NCI-H2196 (cell line): ENCODE measurements around the gene MCTP1.
"Not testable (repeated sequence)": the region's sequence is repeated elsewhere in the genome, so short reads cannot be mapped to it uniquely, and the experiment has no call there.

Experiments used
- DNase-seq: peaks from one replicate; lab custom pipeline; 2025; ENCODE audit not compliant: unreplicated experiment; lab: John Stamatoyannopoulos, UW

MCTP1 gene

DNA sequence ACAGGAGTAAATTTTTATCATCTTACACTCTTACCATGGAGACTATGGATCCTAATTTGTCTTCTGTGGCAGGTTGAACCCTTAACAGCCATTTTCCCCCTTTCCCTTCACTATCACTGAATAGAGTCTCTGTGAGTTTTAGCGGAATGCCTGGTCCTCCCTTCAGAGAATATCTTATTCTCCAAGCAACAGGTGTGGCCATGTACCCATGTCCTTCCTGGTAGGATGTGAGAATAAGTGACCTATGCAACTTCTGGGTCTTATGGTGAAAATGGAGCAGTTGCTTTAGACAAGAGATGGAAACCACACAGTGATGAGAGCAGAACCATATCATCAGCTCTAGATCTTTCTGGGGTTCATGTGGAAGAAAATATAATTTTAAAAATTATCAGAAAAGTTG is 312.6 kb downstream of the MCTP1 start:
- DNase-seq: no peak

DNA sequence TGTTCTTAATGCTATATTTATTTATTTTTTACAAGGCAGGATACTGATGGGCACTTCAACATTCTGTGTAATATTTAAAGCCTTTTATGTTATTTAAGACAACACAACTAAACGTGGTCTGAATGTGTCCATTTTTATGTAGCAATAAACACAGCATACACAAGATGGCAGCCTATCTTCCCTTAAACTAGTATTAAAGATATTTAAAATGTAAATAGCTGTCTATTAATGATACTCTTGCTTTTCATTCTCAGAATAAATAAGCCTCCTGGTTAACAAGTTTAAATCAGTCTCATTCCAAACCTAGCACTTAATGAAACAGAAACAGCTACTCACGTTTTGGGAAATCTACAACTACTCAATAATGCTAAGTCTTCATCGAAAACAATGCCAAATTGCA is 315.7 kb downstream of the MCTP1 start:
- no peak for DNase-seq

DNA sequence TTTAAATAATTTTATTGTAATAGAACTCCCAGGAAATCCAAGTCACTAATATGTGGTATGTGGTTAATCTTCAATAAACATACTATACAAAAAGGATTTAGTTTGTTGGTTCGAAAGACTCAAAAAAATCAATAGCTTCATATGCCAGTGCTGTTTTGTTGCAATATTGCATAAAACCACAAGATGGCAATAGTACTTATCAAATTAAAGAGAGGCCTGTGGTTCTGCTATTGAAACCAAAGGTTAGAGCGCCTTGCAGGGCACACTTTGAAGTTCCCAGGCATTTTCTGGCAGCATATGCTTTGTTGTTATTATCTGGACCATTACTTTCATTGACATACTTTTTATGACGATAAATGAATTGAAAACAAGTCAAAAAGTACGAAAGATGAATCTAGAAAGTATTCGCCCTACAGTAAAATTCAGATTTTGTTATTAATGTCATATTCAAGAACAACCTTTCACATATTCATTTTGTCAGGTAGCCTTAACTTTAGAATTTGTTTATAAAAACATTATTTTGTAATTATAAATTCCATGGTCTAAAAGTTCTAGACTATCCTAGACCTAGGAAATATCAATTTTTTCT is 316.3 kb downstream of the MCTP1 start:
- DNase-seq: peak; percentile 32

DNA sequence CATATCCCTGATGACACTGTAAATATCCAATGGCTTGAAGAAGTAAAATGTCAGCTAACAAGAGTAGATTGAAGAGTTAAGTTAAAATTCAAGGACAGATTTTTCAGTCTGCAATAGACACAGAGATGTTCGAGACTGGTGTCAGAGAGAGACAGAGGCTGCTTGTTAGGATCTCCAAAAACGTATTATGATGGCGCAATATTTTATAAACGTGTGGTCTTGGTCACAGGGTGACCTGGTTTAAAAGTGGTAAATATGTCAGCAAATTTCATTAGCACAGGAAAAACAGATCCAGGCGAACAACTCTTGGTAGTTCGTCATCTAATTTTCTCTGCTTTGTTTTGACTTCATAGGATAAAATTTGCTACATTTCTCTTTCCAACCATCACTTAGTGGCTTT is 317.4 kb downstream of the MCTP1 start:
- no peak for DNase-seq

DNA sequence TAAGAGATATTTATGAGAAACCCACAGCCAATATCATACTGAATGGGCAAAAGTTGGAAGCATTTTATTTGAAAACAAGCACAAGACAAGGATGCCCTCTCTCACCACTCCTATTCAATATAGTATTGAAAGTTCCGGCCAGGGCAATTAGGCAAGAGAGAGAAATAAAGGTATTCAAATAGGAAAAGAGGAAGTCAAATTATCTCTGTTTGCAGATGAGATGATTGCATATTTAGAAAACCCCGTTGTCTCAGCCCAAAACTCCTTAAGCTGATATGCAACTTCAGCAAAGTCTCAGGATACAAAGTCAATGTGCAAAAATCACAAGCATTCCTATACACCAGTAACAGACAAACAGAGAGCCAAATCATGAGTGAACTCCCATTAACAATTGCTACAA is 325.6 kb downstream of the MCTP1 start:
- not testable (repeated sequence) for DNase-seq

GRCh38 chr5:94945656-94946055 is 339.2 kb downstream of the MCTP1 start:
- no peak for DNase-seq

DNA sequence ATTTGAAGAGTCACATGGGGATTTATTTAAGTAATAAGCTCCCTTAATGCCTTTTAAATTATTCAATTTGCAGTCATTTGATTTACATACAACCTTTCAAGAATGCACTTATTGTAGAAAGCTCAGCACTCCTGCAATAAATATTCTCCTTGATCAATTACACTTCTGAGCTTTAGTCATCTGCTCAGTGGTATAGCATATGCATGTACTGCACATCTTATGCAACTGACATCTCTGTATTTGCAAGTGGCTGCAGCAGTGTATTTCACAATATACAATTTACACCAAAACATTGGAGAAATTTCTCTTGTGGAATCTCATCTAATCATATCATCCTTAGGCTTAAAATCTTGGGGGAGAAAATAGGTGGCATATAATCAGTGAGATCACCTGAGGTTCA is 340.7 kb downstream of the MCTP1 start:
- DNase-seq: no peak

DNA sequence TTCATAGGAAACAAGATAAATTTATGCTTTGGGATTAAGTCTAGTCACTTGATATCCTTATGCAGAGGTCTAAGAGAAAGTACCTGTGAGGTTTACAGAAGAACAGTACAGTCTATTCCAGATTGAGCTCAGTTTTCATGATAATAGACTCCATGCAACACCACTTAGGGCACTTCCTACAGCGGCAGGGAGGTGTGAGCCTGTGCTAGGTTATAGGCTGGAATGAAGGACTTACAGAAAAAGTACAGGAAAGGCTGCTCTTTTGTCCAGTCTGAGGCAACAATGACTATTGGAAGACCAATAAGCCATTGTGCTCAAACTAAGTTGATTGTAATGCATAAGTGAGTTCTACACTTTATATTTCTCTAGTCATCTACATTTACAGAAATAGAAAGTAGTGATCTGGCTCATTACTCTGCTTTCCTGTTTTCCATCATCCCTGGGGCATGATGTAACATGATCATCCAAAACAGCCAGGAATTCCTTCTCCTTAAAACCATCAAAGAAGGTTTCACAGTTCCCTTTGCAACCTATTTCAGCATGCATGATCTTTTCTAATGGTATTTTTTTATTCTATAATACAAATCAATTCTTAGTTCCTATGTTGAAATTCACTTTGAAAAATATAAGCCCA is 343.7 kb downstream of the MCTP1 start:
- DNase-seq: no peak

DNA sequence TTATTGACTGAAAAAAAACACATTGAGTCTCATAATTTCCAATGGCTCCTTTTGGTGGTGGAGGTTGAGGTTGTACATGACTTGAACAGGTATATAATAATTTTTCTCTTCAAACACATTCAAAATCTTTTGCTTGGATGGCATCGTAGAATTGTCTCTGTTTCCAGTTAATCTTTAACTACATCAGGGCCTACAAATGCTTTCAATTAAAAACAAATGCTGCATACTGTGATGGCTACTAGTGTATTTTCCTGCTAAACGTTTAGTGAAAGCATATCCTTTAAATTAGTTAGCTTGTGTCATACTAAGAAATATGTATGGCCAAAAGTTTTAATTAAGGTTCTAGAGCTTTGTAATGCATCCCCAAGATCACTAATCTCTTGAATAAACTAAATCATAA is 352.6 kb downstream of the MCTP1 start:
- no peak for DNase-seq

DNA sequence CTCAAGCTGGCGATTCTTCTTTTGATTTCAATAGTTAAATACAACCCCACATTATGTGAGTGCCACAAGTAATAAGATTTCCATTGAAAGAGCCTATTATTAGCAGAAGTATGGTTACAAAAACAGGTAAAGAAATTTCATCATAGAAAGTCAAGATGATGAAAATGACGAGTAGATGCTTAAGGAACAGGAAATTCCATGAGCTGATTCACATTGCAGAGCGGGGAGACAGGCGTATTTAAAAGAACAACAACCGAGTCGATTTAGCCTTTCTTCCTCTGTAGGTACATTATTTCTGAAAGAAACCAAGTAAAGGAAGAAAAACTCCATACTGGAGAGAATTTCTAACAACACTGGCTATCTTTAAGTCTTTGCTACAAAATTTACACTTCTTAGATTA is 356.0 kb downstream of the MCTP1 start:
- DNase-seq: no peak

- no peak for DNase-seq
Observed at GRCh38 chr5:94920570-94920969, 364.3 kb downstream of the MCTP1 start.

- no peak for DNase-seq
Observed at GRCh38 chr5:94916619-94917018, 368.3 kb downstream of the MCTP1 start.

DNA sequence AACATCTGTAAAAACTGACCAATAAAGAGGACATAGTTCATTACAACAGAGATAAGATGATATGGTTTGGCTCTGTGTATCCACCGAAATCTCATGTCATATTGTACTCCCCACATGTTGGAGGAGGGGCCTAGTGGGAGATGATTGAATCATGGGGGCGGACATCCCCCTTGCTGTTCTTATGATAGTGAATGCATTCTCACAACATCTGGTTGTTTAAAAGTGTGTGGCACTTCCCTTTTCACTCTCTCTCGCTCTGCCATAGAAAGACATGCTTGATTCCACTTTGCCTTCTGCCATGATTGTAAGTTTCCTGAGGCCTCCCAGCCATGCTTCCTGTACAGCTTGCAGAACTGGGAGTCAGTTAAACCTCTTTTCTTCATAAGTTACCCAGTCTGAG is 373.6 kb downstream of the MCTP1 start:
- no peak for DNase-seq

GRCh38 chr5:94910721-94911120 is 374.2 kb downstream of the MCTP1 start:
- no peak for DNase-seq

GRCh38 chr5:94908889-94909480 is 375.9 kb downstream of the MCTP1 start:
- peak; percentile 23 for DNase-seq

DNA sequence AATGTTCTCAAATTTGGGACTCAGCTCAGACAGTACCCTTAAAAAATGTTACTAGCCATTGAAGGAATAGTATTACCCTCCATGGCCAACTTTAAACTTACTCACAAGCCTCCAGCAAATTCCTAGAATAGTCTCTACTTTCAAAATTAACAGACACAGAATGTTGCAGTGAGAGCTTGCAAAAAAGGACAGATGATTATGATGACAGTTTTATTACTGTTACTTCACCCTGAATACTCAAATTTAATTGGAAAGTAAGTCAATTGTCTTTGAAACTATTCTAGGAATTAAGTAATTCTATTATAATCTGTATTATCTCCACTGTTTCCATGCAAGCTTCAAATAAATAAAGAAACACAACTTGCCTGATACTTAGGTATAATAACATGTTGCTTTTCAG is 378.1 kb downstream of the MCTP1 start:
- DNase-seq: no peak

DNA sequence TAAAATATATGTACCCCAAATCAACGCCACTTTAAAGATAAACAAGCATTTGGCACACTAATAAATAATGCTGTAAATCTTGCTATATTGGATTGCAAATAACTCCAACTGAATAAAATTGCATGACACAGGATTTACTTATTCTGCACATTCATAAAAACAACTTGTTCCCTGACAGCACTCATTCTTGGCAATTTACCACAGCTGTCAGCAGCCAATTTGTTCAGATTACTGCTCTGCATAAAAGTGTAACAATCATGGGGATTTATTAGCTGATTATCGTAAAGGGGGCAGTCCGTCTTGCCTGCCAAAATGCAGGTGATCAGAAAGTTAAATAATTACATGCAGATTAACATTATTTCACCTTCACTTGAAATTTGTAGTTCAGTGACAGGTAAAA is 381.2 kb downstream of the MCTP1 start:
- no peak for DNase-seq

DNA sequence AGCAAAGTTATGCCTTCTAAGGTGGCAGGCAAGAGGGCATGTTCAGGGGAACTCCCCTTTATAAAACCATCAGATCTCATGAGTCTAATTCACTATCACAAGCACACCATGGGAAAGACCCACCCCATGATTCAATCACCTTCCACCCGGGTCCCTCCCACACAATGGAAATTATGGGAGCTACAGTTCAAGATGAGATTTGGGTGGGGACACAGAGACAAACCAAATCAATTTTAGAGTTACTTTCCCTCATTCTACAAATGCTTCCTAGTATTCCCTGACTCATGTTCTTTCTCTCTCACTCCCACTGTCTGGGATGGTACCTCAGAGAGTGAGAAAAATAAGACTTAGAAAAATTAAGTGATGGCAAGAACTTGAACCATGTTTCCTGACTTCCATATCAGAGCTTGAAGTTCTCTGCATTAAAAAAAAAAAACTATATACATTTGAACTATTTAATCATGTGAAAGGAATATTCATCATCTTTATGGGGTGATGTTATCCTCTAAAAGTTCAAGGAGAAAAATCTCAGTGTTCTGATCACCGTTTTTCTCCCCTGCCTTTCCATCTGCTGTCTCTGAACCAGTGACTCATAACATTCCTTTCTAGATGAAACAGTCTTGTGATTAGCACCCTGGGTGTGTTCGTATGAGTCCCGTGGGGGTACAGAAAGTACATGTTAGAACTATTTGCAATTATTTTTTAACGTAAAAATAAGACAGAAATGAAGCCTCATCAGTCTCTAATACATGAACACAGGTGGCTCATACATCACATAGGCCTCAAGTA is 383.5 kb downstream of the MCTP1 start:
- no peak for DNase-seq

DNA sequence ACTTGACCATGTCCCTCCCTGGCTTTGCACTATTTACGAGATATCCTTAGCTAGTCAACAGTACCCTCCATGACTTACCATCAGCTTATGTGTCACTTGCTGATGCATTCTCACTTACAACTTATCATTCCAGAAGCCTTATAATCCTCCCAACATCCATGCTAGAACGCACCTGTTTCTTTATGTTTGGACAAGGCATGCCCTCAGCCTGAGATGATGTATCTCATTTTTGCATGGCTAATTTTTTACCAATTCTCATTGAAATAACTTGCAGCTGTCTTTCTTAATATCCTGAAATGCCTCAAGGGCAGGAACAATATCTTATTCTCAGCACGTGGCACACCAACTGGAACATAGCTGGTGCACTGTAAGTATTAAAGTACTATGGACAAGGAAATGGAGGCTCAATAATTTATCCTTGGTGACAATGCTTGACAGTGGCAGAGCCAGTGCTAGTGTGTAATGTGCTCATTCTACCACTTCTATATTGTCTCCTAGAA is 384.8 kb downstream of the MCTP1 start:
- DNase-seq: no peak

DNA sequence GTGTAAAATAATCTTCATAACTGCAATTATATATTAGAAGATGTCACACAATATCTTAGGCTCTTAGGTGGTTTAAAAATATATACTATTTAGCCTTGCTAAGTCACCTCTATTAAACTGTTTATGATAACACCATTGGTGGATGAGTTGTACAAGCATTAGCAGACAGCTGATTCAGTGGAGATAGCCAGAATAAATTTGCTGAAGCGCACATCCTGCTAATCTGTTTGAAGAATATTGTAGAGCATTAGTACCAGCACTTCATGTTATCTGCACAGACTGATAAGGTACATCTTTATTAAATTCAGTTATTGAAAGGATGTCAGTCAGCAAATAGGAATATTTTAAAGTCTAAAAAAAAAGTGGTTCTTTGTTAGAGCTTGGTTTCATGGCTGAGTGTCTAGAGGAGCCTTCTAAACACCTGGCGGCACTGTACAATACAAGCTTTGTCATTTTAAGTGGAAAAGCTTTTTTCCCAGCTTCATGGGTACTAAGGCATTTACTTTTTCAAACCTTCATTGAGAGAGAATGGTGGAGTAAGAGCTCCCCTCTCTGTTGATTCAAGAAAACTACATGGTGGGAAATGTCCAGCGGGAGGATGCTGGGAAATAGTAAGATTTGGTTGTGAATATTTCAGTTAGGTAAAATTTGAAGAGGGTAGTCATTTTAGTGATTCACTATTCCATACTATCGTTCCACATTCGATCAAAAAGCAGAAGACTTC is 391.3 kb downstream of the MCTP1 start:
- peak; percentile 8 for DNase-seq

DNA sequence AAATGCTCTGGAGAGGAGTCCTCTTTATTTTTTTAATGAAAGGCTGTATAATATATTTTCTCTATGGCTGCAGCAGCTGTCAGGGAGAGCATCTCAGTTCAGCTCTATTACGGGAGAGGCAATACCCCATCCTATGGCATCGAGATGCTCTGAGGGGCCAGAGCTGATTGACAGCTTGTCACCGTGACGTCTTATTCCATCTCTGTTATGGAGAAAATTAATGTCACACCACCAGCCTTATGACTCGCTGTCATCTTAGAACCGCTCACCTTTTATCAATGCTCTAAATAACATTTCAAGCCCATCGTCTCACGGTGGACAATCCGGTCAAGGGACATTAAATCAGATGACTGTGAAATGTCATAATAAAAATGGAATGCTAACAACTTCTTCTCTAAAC is 392.9 kb downstream of the MCTP1 start:
- DNase-seq: no peak
